Measurements from ENCODE around the gene LRRC3B.

The LRRC3B gene

GRCh38 chr3:26630669-26631389, 8.3 kb downstream of the LRRC3B start:
- DNase-seq (ENCODE audit: insufficient read length, low spot score) (no peak), FAIRE-seq (no peak)

DNA sequence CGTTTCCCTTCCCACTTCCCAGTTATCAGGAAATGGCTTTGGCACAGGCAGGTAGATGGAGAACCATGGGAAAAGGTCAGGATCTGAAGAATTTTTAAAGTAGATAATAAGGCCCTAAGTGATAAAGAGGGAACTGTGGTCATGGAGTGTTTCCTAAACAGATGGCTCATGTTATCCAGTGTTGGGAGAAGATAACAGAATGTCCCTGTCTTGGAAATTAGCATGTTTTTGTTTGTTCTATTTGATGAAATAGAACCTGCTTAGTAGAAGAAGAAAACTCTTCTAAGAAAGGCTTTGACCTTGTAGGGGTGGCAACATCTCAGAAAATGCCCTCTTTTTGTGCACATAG, 8.8 kb downstream of the LRRC3B start:
- DNase-seq (ENCODE audit: insufficient read length, low spot score) (no peak), FAIRE-seq (no peak)

DNA sequence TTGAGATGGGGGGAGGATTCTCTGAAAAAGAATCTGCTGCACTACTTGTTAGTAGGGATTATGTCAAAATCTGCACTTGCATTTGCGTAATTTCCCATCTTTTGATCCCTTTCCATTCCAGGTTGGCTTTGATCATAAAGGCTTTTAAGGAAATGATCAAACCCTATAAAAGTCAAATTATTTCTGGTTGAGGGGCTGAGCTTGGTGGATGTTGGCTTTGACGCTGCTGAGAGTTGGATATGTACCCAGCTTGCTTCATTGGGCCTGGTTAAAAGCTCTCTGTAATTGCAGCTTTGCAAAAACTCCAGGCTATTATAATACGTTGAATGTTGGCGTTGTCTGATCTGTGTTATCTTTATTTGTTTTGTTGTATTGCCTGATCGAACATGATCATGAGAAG, 12.0 kb downstream of the LRRC3B start:
- FAIRE-seq, result no peak
- DNase-seq (ENCODE audit: insufficient read length, low spot score), result no peak

DNA sequence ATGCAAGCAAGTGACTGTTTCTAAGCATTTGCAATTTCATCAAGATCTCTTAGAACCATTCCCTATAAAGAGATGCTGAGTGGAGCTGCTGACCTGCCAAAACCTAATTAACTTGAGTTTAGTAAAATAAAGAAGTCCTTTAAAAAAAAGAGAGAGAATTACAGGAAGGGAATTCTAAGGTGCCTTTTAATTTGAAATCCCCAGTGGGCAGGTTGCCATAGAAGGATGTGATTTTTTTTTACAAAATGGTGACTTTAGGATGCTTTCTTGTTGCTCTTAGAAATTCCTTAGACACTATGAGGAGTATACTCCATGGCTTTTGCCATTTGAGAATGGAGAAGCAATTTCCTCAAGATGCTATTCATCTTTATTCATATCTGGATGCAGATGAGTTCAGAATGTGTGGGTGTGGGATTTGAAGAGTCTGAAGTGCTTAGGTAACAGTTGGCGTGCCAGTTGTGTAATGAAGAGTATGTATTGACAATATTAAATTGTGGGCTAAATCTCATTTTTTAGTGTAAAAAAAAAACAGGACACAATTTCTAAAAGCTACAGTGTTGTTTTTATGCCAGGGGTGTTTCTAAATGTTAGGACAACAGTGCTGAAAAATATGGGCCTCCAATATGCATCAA, 13.6 kb downstream of the LRRC3B start:
- DNase-seq (ENCODE audit: insufficient read length, low spot score) (no peak), FAIRE-seq (no peak)

- DNase-seq (ENCODE audit: insufficient read length, low spot score), result no peak
- no peak for FAIRE-seq
These were observed 15.1 kb downstream of the LRRC3B start for GRCh38 chr3:26637698-26638097.

- DNase-seq (ENCODE audit: insufficient read length, low spot score) (no peak), FAIRE-seq (no peak)
These were observed 15.5 kb downstream of the LRRC3B start for GRCh38 chr3:26638113-26638512.

GRCh38 chr3:26639339-26639738, 16.8 kb downstream of the LRRC3B start:
- no peak for DNase-seq (ENCODE audit: insufficient read length, low spot score)
- no peak for FAIRE-seq

DNA sequence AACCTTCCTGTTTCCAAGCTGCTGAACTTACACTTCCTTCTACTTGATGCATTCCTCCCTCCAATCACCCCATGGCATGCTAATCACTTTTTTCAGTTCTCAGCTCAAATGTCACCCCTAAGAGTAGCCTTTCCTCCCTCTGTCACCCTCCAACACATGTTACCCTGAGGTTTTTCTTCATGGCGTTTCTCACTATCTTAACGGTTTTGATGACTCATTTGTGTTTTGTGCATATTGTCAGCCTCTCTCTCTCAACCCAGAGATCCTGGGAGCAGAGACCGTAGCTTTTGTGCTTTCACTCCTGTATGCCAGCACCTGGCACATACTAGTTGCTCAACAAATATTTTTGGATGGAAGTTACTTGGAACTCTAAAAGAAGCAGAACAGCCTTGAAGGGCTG, 24.5 kb downstream of the LRRC3B start:
- DNase-seq (ENCODE audit: insufficient read length, low spot score) (no peak), FAIRE-seq (no peak)

- no peak for DNase-seq (ENCODE audit: insufficient read length, low spot score)
- FAIRE-seq, result no peak
These were observed 25.9 kb downstream of the LRRC3B start for GRCh38 chr3:26648461-26648860.

DNA sequence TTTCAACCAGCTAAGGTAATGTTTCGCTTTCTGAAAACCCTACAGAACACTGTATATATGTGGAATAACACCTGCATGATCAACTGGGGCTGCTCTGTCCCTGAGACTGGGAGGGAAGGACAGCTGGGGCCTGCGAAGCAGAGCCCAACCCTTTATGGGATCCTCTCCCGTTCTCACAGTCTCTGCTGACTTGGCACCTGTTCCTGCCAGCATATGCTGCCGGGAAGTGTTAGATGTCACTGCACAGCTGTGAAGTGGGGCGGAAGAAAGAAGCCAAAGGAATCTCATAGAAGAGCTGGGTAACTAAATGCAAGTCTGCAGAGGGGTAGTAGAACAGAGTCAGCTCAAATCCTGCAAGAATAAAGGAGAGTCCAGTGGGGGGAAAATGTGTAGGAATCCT, 29.6 kb downstream of the LRRC3B start:
- no peak for FAIRE-seq

GRCh38 chr3:26653811-26654425, 31.3 kb downstream of the LRRC3B start:
- DNase-seq (ENCODE audit: insufficient read length, low spot score) (no peak), FAIRE-seq (no peak)

More for the DNA sequence above, 29.6 kb downstream of the LRRC3B start:
- DNase-seq (ENCODE audit: insufficient read length, low spot score), result no peak

DNA sequence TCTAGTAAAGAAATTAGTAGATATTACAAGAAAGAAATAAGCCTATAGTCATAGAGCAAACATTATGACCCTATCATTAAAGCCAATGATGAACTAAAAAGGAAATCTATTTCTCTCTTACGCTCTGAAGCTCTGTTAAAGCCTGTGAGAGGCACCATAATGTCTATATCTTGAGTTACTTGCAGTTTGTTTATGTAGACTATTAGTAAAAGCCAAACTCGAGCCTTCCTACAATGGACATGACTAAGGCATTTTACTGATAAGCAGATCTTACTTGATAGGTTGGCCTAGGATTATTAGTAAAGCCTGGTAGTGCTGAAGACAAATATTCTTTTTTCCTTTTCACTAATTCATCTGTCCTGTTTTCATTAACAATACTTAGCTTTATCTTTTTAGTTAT, 32.7 kb downstream of the LRRC3B start:
- no peak for DNase-seq (ENCODE audit: insufficient read length, low spot score)
- no peak for FAIRE-seq

GRCh38 chr3:26657348-26657976, 34.9 kb downstream of the LRRC3B start:
- FAIRE-seq, result no peak

GRCh38 chr3:26668171-26668570, 45.6 kb downstream of the LRRC3B start:
- FAIRE-seq (no peak), DNase-seq (ENCODE audit: insufficient read length, low spot score) (no peak)

More at GRCh38 chr3:26657348-26657976, 34.9 kb downstream of the LRRC3B start:
- no peak for DNase-seq (ENCODE audit: insufficient read length, low spot score)

DNA sequence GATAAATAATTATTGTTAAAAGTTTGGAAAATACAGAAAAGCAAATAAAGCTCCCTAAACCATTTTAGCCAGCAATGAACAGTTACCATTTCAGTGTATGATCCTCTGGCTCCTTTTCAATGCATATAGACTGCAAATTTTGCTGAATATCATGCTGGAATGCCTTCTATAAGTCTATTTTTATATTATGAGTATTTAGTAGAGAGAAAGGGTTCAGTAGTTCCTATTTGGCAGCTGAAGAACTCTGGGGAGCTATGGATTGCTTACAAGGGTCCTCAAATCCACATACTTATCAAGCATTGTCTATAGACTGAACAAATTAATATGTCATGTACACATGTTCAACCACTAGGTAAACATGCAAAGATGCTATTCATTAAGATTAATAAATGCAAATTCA, 46.1 kb downstream of the LRRC3B start:
- DNase-seq (ENCODE audit: insufficient read length, low spot score), result no peak
- FAIRE-seq, result no peak

DNA sequence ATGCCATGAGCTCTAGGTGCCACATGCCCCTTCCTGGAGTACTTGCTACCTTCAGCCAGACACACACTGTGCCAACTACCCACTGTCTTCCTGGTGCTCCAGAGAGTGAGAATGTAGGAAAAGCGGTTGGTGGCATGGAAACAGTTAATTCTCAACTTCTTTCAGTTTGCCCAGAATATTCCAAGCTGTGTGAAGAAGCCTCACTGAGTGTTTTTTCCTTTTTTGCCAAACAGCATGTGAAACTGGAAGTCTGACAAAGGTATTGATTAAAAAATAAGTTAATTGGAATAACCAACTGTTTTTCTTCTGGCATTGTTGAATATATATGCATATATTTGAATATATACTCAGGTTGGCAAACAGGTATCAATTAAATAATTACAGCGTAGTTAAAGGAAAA, 52.8 kb downstream of the LRRC3B start:
- DNase-seq (ENCODE audit: insufficient read length, low spot score) (no peak), FAIRE-seq (no peak)

- FAIRE-seq (no peak), DNase-seq (ENCODE audit: insufficient read length, low spot score) (no peak)
These were observed 59.1 kb downstream of the LRRC3B start for GRCh38 chr3:26681632-26682031.

- DNase-seq (ENCODE audit: insufficient read length, low spot score), result no peak
- no peak for FAIRE-seq
These were observed 59.8 kb downstream of the LRRC3B start for GRCh38 chr3:26682406-26682805.

- no peak for FAIRE-seq
These were observed 61.3 kb downstream of the LRRC3B start for GRCh38 chr3:26683902-26684301.

DNA sequence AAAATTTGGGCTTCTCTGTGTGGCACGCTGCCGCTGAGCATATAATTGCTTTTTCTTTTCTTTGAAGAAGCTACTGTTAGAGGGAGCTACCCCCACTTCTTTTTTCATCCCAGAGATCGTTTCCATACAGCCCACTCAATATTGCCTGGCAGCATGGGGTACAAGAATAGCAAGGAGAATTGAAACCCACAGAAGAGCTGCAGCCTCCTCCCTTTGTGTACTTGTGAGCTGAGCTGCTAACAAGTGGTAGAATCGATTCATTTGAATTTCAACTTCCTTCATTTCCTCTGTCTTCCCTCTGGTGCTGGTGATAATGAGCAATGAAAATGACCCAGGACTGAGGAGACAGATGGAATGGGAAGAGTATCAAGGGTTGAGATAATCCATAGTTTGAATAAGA, 64.9 kb downstream of the LRRC3B start:
- FAIRE-seq, result no peak
- DNase-seq (ENCODE audit: insufficient read length, low spot score), result no peak

More at GRCh38 chr3:26683902-26684301, 61.3 kb downstream of the LRRC3B start:
- no peak for DNase-seq (ENCODE audit: insufficient read length, low spot score)

- FAIRE-seq (no peak), DNase-seq (ENCODE audit: insufficient read length, low spot score) (no peak)
These were observed 77.0 kb downstream of the LRRC3B start for GRCh38 chr3:26699553-26699952.

GRCh38 chr3:26703519-26703918, 80.9 kb downstream of the LRRC3B start:
- DNase-seq (ENCODE audit: insufficient read length, low spot score), result no peak
- FAIRE-seq, result no peak

Measured in GM19239 (cell line).